K562 (cell line): ENCODE data around the gene CFAP70. TPM values are rescaled to one million over a fixed set of nuclear protein-coding genes. Genes with fewer than 3 reads are reported as not detected.

Source experiments
- CCAR2 ChIP-seq: fragments of 200-400 bp; formaldehyde crosslinking; IDR thresholded peaks from 2 replicates; pipeline ENCODE4 v1.6.1; 2017; ENCODE audit warnings: mild to moderate bottlenecking, low read depth, low read length
- CCNT2 ChIP-seq: IDR thresholded peaks from 2 replicates; pipeline ENCODE4 v1.6.1; 2011; ENCODE audit warnings: borderline replicate concordance, low read depth, mild to moderate bottlenecking, moderate library complexity, mixed read lengths, low read length; ENCODE audit not compliant: insufficient read length; ENCODE audit errors: extremely low read depth
- CHAMP1 ChIP-seq: fragments of 450-650 bp; IDR thresholded peaks from 2 replicates; pipeline ENCODE4 v1.6.1; 2016; ENCODE audit warnings: mild to moderate bottlenecking
- FOXJ3 ChIP-seq: sonication (generic); formaldehyde crosslinking; IDR thresholded peaks from 2 replicates; pipeline ENCODE4 v1.4.0; 2020; ENCODE audit warnings: mild to moderate bottlenecking, missing genetic modification reagents
- GTF2F1 ChIP-seq: IDR thresholded peaks from 2 replicates; pipeline ENCODE4 v1.6.1; 2011; ENCODE audit warnings: low read depth, low read length, improper control_type of control experiment
- HMGN3 ChIP-seq: IDR thresholded peaks from 2 replicates; pipeline ENCODE4 v1.6.1; 2011; ENCODE audit warnings: borderline replicate concordance, low read depth, mild to moderate bottlenecking, mixed read lengths, low read length; ENCODE audit not compliant: insufficient read length; ENCODE audit errors: extremely low read depth
- MEF2A ChIP-seq: IDR thresholded peaks from 2 replicates; pipeline ENCODE4 v1.6.1; 2011; ENCODE audit warnings: low read depth, mild to moderate bottlenecking, low read length, moderate library complexity; ENCODE audit not compliant: control insufficient read depth
- PRPF4 ChIP-seq: fragments of 200-400 bp; formaldehyde crosslinking; IDR thresholded peaks from one replicate; pipeline ENCODE4 v1.6.1; 2017; ENCODE audit warnings: low read length, low read depth, mild to moderate bottlenecking; ENCODE audit not compliant: insufficient read depth, poor library complexity, severe bottlenecking
- RBM14 ChIP-seq: fragments of 200-400 bp; formaldehyde crosslinking; IDR thresholded peaks from 2 replicates; pipeline ENCODE4 v1.6.1; 2018; ENCODE audit warnings: low read depth, mild to moderate bottlenecking, low read length, moderate library complexity, borderline replicate concordance; ENCODE audit not compliant: insufficient read depth
- ZNF197 ChIP-seq: fragments of 200-800 bp; sonication (Bioruptor generic); IDR thresholded peaks from 2 replicates; pipeline ENCODE4 v1.6.1; 2016; ENCODE audit warnings: low read depth, missing genetic modification characterization, missing compliant biosample characterization
- ZNF217 ChIP-seq: sonication (generic); formaldehyde crosslinking; IDR thresholded peaks from 2 replicates; pipeline ENCODE4 v1.8.0; 2022; ENCODE audit warnings: mild to moderate bottlenecking, missing genetic modification reagents
- polyA plus RNA-seq, 8 experiments: library from polyadenylated mRNA; depleted of rRNA in 4 of 8; stranded (reverse) in 5 of 8; unstranded in 3 of 8; fragments of >200 nt; fragmentation: Nextera tagmentation in 2 of 8; fragmentation: Illumina TruSeq in 1 of 8; extraction: Ambion mirVana in 2 of 8; extraction: Trizol in 1 of 8; gene quantifications; 2 replicates each; pipeline versions ENCODE4 v1.2.1 to v1.2.3, GENCODE V29; 2011 to 2014; ENCODE audit warnings: inconsistent platforms in 1 of 8, missing spikeins in 1 of 8
- total RNA-seq, 7 experiments: library from RNA; depleted of rRNA in 6 of 7; stranded (reverse); fragments of >200 nt in 6 of 7; fragmentation: Illumina TruSeq in 2 of 7; extraction: Trizol in 2 of 7; gene quantifications; 2 replicates each; pipeline versions ENCODE4 v1.2.1 to v1.2.3, GENCODE V29; 2011 to 2021; ENCODE audit warnings: low replicate concordance in 1 of 7
- TF ChIP-seq, protein P1 (sequence below): IDR thresholded peaks from 2 replicates; pipeline ENCODE4 v1.6.1; 2014; ENCODE audit warnings: antibody characterized with exemption
- TF ChIP-seq, protein P2 (sequence below): fragments of 250-450 bp; sonication (Bioruptor Pico); IDR thresholded peaks from 2 replicates; pipeline ENCODE4 v1.8.0; 2022; ENCODE audit warnings: moderate library complexity, mild to moderate bottlenecking, inconsistent platforms
- TF ChIP-seq, protein P3 (sequence below), 3 experiments: fragments of 200-800 bp in 1 of 3; sonication (Bioruptor generic) in 1 of 3; sonication (generic) in 1 of 3; formaldehyde crosslinking in 1 of 3; IDR thresholded peaks; 2 replicates each; pipeline versions ENCODE4 v1.6.1 to v1.8.0; 2016 to 2022; ENCODE audit warnings: mild to moderate bottlenecking in 2 of 3, missing compliant biosample characterization in 2 of 3, missing genetic modification characterization in 2 of 3, missing genetic modification reagents in 1 of 3
- TF ChIP-seq, protein P4 (sequence below): fragments of 250-450 bp; sonication (Bioruptor Pico); IDR thresholded peaks from 2 replicates; pipeline ENCODE4 v1.6.1; 2021; ENCODE audit warnings: mild to moderate bottlenecking

CFAP70 gene
- total and polyA plus RNA-seq, 9 of the 15 experiments (the other 6 are each of a cell fraction or from before 2014, with no cell fraction given) = 0.27 to 1.6 (median 0.86) TPM

DNA sequence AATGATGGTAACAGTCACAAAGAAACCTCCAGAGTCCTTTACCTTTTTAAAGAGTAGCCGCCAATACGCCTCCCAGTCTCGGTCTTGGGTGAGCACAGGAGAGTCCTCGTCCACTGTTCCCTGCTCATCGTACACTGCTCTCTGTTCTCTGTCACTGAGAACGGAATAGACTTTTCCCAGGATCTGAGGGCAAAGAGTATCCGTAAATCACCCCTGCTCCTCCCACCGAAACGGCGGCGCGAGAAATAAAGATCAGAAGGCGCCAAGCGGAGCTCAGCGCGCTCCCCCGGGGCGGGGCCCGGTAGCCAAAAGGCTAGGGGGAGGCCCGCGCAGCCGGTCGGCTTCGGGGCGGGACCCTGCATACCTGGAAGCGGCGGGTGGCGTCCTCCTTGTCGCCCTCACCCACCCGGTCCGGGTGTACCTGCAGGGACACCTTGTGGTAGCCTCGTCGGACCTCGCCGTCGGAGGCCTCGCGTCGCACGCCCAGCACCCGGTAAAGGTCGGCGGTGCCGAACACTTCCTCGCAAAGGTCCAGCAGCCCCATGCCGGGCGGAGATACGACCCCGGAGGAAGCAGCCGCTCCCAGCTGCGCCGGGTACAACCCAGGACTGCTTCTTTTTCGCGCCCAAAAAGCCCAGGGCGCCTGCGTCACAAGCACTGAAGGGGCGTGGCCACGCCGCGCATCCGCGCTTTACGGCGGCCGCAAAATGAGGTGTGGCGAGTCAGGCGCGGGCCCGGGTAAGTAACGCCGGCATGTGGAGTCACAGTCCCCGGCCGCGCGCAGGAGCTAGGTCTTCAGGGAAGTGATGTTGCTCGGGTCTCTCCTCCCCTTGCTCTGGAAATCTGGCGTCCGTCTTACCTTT is 111.8 kb downstream of the CFAP70 start, which contains the start of gene DNAJC9 (continued):
- TF ChIP-seq, protein P1, sequence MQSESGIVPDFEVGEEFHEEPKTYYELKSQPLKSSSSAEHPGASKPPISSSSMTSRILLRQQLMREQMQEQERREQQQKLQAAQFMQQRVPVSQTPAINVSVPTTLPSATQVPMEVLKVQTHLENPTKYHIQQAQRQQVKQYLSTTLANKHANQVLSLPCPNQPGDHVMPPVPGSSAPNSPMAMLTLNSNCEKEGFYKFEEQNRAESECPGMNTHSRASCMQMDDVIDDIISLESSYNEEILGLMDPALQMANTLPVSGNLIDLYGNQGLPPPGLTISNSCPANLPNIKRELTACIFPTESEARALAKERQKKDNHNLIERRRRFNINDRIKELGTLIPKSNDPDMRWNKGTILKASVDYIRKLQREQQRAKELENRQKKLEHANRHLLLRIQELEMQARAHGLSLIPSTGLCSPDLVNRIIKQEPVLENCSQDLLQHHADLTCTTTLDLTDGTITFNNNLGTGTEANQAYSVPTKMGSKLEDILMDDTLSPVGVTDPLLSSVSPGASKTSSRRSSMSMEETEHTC = peak; percentile 30; the same call in 1 of the 2 replicates
- TF ChIP-seq, protein P2, sequence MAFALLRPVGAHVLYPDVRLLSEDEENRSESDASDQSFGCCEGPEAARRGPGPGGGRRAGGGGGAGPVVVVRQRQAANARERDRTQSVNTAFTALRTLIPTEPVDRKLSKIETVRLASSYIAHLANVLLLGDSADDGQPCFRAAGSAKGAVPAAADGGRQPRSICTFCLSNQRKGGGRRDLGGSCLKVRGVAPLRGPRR = peak; percentile 44; the same call in 1 of the 2 replicates
- TF ChIP-seq HMGN3 (peak; percentile 98), PRPF4 (peak; percentile 78), ZNF217 (CRISPR knock-in tag) (no peak), GTF2F1 (peak; percentile 43; the same call in 1 of the 2 replicates), RBM14 (no peak), ZNF197 (no peak), FOXJ3 (CRISPR knock-in tag) (no peak), CCNT2 (peak; percentile 96), MEF2A (peak; percentile 58; the same call in 1 of the 2 replicates), CHAMP1 (no peak), CCAR2 (no peak)
- TF ChIP-seq, protein P3, sequence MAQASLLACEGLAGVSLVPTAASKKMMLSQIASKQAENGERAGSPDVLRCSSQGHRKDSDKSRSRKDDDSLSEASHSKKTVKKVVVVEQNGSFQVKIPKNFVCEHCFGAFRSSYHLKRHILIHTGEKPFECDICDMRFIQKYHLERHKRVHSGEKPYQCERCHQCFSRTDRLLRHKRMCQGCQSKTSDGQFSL (CRISPR knock-in tag; IDR thresholded peaks at IDR 0.05) = peak; percentile 5; the same call in 1 of the 2 replicates
- TF ChIP-seq, protein P3 (tag; IDR thresholded peaks at IDR 0.05) = no peak
- TF ChIP-seq, protein P4, sequence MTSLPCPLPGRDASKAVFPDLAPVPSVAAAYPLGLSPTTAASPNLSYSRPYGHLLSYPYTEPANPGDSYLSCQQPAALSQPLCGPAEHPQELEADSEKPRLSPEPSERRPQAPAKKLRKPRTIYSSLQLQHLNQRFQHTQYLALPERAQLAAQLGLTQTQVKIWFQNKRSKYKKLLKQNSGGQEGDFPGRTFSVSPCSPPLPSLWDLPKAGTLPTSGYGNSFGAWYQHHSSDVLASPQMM (CRISPR knock-in tag) = no peak
